Measurements from ENCODE around the gene F10.

F10 gene

GRCh38 chr13:113087923-113088690, 34.5 kb upstream of the F10 start:
- no peaks in the 10 kb centered on the region for H3K4me1 ChIP-seq (ENCODE audit: control insufficient read depth in 1 of 2, insufficient read depth in 1 of 2, low read depth in 1 of 2, low read length in 1 of 2)
- no peak overlapping the region for H3K4me3 ChIP-seq (ENCODE audit: low read depth in 1 of 2, low read length in 1 of 2)

GRCh38 chr13:113088691-113089020, 33.9 kb upstream of the F10 start:
- Histone ChIP-seq H3K9me3 (no peaks in the 10 kb centered on the region), H3K4me3 (ENCODE audit: low read depth in 1 of 2, low read length in 1 of 2) (no peak overlapping the region), H3K27ac (no peak overlapping the region), H3K27me3 (no peaks in the 10 kb centered on the region), H3K36me3 (no peaks in the 10 kb centered on the region), H3K4me1 (ENCODE audit: control insufficient read depth in 1 of 2, insufficient read depth in 1 of 2, low read depth in 1 of 2, low read length in 1 of 2) (no peaks in the 10 kb centered on the region)
- TF ChIP-seq CTCF (IDR thresholded peaks at IDR 0.05), result no peak

More at GRCh38 chr13:113087923-113088690, 34.5 kb upstream of the F10 start:
- Histone ChIP-seq H3K27me3 (no peaks in the 10 kb centered on the region), H3K27ac (no peak overlapping the region), H3K36me3 (no peaks in the 10 kb centered on the region), H3K9me3 (no peaks in the 10 kb centered on the region)
- TF ChIP-seq CTCF (IDR thresholded peaks at IDR 0.05), result no peak

GRCh38 chr13:113089693-113090414, 32.7 kb upstream of the F10 start:
- H3K4me1 ChIP-seq (ENCODE audit: control insufficient read depth in 1 of 2, insufficient read depth in 1 of 2, low read depth in 1 of 2, low read length in 1 of 2), result no peaks in the 10 kb centered on the region
- H3K4me3 ChIP-seq (ENCODE audit: low read depth in 1 of 2, low read length in 1 of 2), result no peak overlapping the region
- no peaks in the 10 kb centered on the region for H3K27me3 ChIP-seq
- H3K27ac ChIP-seq, result no peak overlapping the region
- no peak for TF ChIP-seq CTCF (IDR thresholded peaks at IDR 0.05)
- no peaks in the 10 kb centered on the region for H3K36me3 ChIP-seq
- H3K9me3 ChIP-seq, result no peaks in the 10 kb centered on the region

- no peak overlapping the region for H3K4me3 ChIP-seq (ENCODE audit: low read depth in 1 of 2, low read length in 1 of 2)
- H3K27me3 ChIP-seq, result no peaks in the 10 kb centered on the region
- no peak for TF ChIP-seq CTCF (IDR thresholded peaks at IDR 0.05)
Measured at GRCh38 chr13:113090415-113090770, 32.2 kb upstream of the F10 start.

GRCh38 chr13:113090806-113091205, 31.8 kb upstream of the F10 start:
- no peaks in the 10 kb centered on the region for H3K36me3 ChIP-seq
- H3K27ac ChIP-seq, result no peak overlapping the region
- H3K4me3 ChIP-seq (ENCODE audit: low read depth in 1 of 2, low read length in 1 of 2), result no peak overlapping the region
- no peak for TF ChIP-seq CTCF (IDR thresholded peaks at IDR 0.05)
- H3K27me3 ChIP-seq, result no peaks in the 10 kb centered on the region
- H3K9me3 ChIP-seq, result no peaks in the 10 kb centered on the region
- H3K4me1 ChIP-seq (ENCODE audit: control insufficient read depth in 1 of 2, insufficient read depth in 1 of 2, low read depth in 1 of 2, low read length in 1 of 2), result no peaks in the 10 kb centered on the region

More at GRCh38 chr13:113090415-113090770, 32.2 kb upstream of the F10 start:
- H3K4me1 ChIP-seq (ENCODE audit: control insufficient read depth in 1 of 2, insufficient read depth in 1 of 2, low read depth in 1 of 2, low read length in 1 of 2), result no peaks in the 10 kb centered on the region
- H3K36me3 ChIP-seq, result no peaks in the 10 kb centered on the region
- no peaks in the 10 kb centered on the region for H3K9me3 ChIP-seq
- no peak overlapping the region for H3K27ac ChIP-seq
